ENCODE data around the gene MAPK8IP2. TPM values are rescaled to one million over a fixed set of nuclear protein-coding genes. Genes with fewer than 3 reads are reported as not detected.

The MAPK8IP2 gene
- total RNA-seq, 1 donor from 2014 or later: 7.7 TPM

GRCh38 chr22:50561401-50562358, 38.9 kb upstream of the MAPK8IP2 start:
- peak overlapping the region; percentile 46 for H3K4me3 Mint-ChIP-seq (ENCODE audit: low read depth)

GRCh38 chr22:50562523-50563412, 37.8 kb upstream of the MAPK8IP2 start, which contains the start of gene SYCE3:
Gene SYCE3, minus strand, starts transcription at chr22:50562919. Its CDS starts 6,514 bp downstream, at chr22:50556405.
- TF ChIP-seq CTCF (IDR thresholded peaks at IDR 0.05; ENCODE audit: unreplicated experiment): peak; percentile 98
- no peaks in the 10 kb centered on the region for H3K9me3 Mint-ChIP-seq (ENCODE audit: low read depth)
- H3K27ac Mint-ChIP-seq: peak within 1 kb of the TSS; percentile 89
- DNase-seq (ENCODE audit: low spot score, unreplicated experiment): peak; percentile 99
- peak within 1 kb of the TSS; percentile 86 for H3K4me3 Mint-ChIP-seq (ENCODE audit: low read depth)
- H3K36me3 Mint-ChIP-seq (ENCODE audit: insufficient read depth): no peaks in the 10 kb centered on the region
- H3K4me1 Mint-ChIP-seq (ENCODE audit: low read depth): peaks cover 8% of the 10 kb centered on the region
- peaks cover 31% of the 10 kb centered on the region for H3K27me3 Mint-ChIP-seq

More at GRCh38 chr22:50561401-50562358, 38.9 kb upstream of the MAPK8IP2 start:
- peaks cover 31% of the 10 kb centered on the region for H3K27me3 Mint-ChIP-seq
- no peaks in the 10 kb centered on the region for H3K9me3 Mint-ChIP-seq (ENCODE audit: low read depth)
- no peak for DNase-seq (ENCODE audit: low spot score, unreplicated experiment)
- TF ChIP-seq CTCF (IDR thresholded peaks at IDR 0.05; ENCODE audit: unreplicated experiment): no peak
- peaks cover 8% of the 10 kb centered on the region for H3K4me1 Mint-ChIP-seq (ENCODE audit: low read depth)
- peak overlapping the region; percentile 47 for H3K27ac Mint-ChIP-seq
- no peaks in the 10 kb centered on the region for H3K36me3 Mint-ChIP-seq (ENCODE audit: insufficient read depth)

- no peaks in the 10 kb centered on the region for H3K9me3 Mint-ChIP-seq (ENCODE audit: low read depth)
- DNase-seq (ENCODE audit: low spot score, unreplicated experiment): no peak
These were observed 37.0 kb upstream of the MAPK8IP2 start for GRCh38 chr22:50563413-50564160.

GRCh38 chr22:50564289-50564688, 36.3 kb upstream of the MAPK8IP2 start:
- Mint-ChIP-seq H3K27me3 (peaks cover 22% of the 10 kb centered on the region), H3K27ac (no peak overlapping the region), H3K36me3 (ENCODE audit: insufficient read depth) (peaks cover under 1% of the 10 kb centered on the region), H3K4me1 (ENCODE audit: low read depth) (peaks cover 8% of the 10 kb centered on the region), H3K4me3 (ENCODE audit: low read depth) (no peak overlapping the region), H3K9me3 (ENCODE audit: low read depth) (no peaks in the 10 kb centered on the region)
- no peak for DNase-seq (ENCODE audit: low spot score, unreplicated experiment)
- TF ChIP-seq CTCF (IDR thresholded peaks at IDR 0.05; ENCODE audit: unreplicated experiment): no peak

More at GRCh38 chr22:50563413-50564160, 37.0 kb upstream of the MAPK8IP2 start:
- no peak for TF ChIP-seq CTCF (IDR thresholded peaks at IDR 0.05; ENCODE audit: unreplicated experiment)
- Mint-ChIP-seq H3K4me1 (ENCODE audit: low read depth) (peaks cover 8% of the 10 kb centered on the region), H3K36me3 (ENCODE audit: insufficient read depth) (no peaks in the 10 kb centered on the region), H3K27me3 (peaks cover 28% of the 10 kb centered on the region), H3K4me3 (ENCODE audit: low read depth) (peak overlapping the region; percentile 86), H3K27ac (peak overlapping the region; percentile 89)

All from progenitor cell of endocrine pancreas (in vitro differentiated cells).